Neural cell (in vitro differentiated cells): ENCODE results near the gene C1orf226. TPM values are rescaled to one million over a fixed set of nuclear protein-coding genes. Genes with fewer than 3 reads are reported as not detected.
"Not testable (repeated sequence)": the region's sequence is repeated elsewhere in the genome, so short reads cannot be mapped to it uniquely, and the experiment has no call there.

Experiments
- H2AFZ ChIP-seq: fragments of 200-600, 300-800 bp; sonication (generic), shearing (Covaris generic); 2 replicates; pipeline ENCODE4 v1.6.0; 2014; ENCODE audit warnings: low read depth, mild to moderate bottlenecking, antibody characterized with exemption, low read length, moderate library complexity
- H3F3A ChIP-seq: fragments of 200-600 bp; shearing (Covaris generic); 2 replicates; pipeline ENCODE4 v1.6.1; 2016; ENCODE audit warnings: mild to moderate bottlenecking, moderate library complexity, mixed read lengths, antibody characterized with exemption, low read length; ENCODE audit not compliant: insufficient read depth, poor library complexity, severe bottlenecking
- H3K27ac ChIP-seq: fragments of 200-600, 300-800 bp; sonication (generic), shearing (Covaris generic); 2 replicates; pipeline ENCODE4 v1.5.1; 2014; ENCODE audit warnings: mild to moderate bottlenecking, low read length, moderate library complexity
- H3K27me3 ChIP-seq: fragments of 300-800, 200-600 bp; sonication (generic), shearing (Covaris generic); 2 replicates; pipeline ENCODE4 v1.6.0; 2014; ENCODE audit warnings: mild to moderate bottlenecking, low read depth, low read length, moderate library complexity; ENCODE audit not compliant: insufficient read depth
- H3K36me3 ChIP-seq: fragments of 300-800, 200-600 bp; sonication (generic), shearing (Covaris generic); 2 replicates; pipeline ENCODE4 v1.5.1; 2014; ENCODE audit warnings: mild to moderate bottlenecking, antibody characterized with exemption, low read length, moderate library complexity; ENCODE audit not compliant: insufficient read depth
- H3K4me2 ChIP-seq: fragments of 300-800, 200-600 bp; sonication (generic), shearing (Covaris generic); 2 replicates; pipeline ENCODE4 v1.6.0; 2014; ENCODE audit warnings: mild to moderate bottlenecking, low read length
- H3K4me3 ChIP-seq: fragments of 300-800, 200-600 bp; sonication (generic), shearing (Covaris generic); 2 replicates; pipeline ENCODE4 v1.5.1; 2014; ENCODE audit warnings: mild to moderate bottlenecking, low read length, moderate library complexity
- H3K79me2 ChIP-seq: fragments of 200-600 bp; shearing (Covaris generic); replicated peaks from 2 replicates; pipeline ENCODE4 v1.6.0; 2014; ENCODE audit warnings: mild to moderate bottlenecking, low read length, moderate library complexity; ENCODE audit not compliant: insufficient read depth
- H3K9ac ChIP-seq: fragments of 300-800, 200-600 bp; sonication (generic), shearing (Covaris generic); 2 replicates; pipeline ENCODE4 v1.6.1; 2016; ENCODE audit warnings: mild to moderate bottlenecking, low read length, mixed read lengths
- H3K9me2 ChIP-seq: fragments of 200-600 bp; shearing (Covaris generic); 2 replicates; pipeline ENCODE4 v1.6.1; 2016; ENCODE audit warnings: mild to moderate bottlenecking, low read length, mixed read lengths; ENCODE audit not compliant: insufficient read depth
- H3K9me3 ChIP-seq: fragments of 200-600, 300-800 bp; sonication (generic), shearing (Covaris generic); 2 replicates; pipeline ENCODE4 v1.6.1; 2016; ENCODE audit warnings: mild to moderate bottlenecking, mixed run types, low read length, moderate library complexity, mixed read lengths
- H4K20me1 ChIP-seq: fragments of 200-600 bp; shearing (Covaris generic); 2 replicates; pipeline ENCODE4 v1.6.1; 2016; ENCODE audit warnings: mild to moderate bottlenecking, mixed run types; ENCODE audit not compliant: insufficient read depth
- CTCF ChIP-seq: fragments of 450-650 bp; IDR thresholded peaks from 2 replicates; pipeline ENCODE4 v1.5.1; 2014; ENCODE audit warnings: antibody characterized with exemption, mild to moderate bottlenecking, moderate library complexity; ENCODE audit not compliant: poor library complexity, severe bottlenecking
- EP300 ChIP-seq: fragments of 450-650 bp; conservative IDR thresholded peaks from 2 replicates; pipeline ENCODE4 v1.6.1; 2014; ENCODE audit warnings: antibody characterized with exemption, mild to moderate bottlenecking, moderate library complexity; ENCODE audit not compliant: poor library complexity, severe bottlenecking
- EZH2 ChIP-seq: fragments of 200-600, 300-800 bp; shearing (Covaris generic), sonication (generic); IDR thresholded peaks from 2 replicates; pipeline ENCODE4 v1.6.1; 2014; ENCODE audit warnings: antibody characterized with exemption, low read length, borderline replicate concordance, mild to moderate bottlenecking; ENCODE audit not compliant: insufficient read depth, poor library complexity, severe bottlenecking
- MXI1 ChIP-seq: fragments of 450-650 bp; conservative IDR thresholded peaks from 2 replicates; pipeline ENCODE4 v1.6.1; 2014; ENCODE audit warnings: antibody characterized with exemption, mild to moderate bottlenecking; ENCODE audit not compliant: poor library complexity, severe bottlenecking
- POLR2AphosphoS5 ChIP-seq: IDR thresholded peaks from 2 replicates; pipeline ENCODE4 v1.6.1; 2012
- RAD21 ChIP-seq: fragments of 450-650 bp; conservative IDR thresholded peaks from 2 replicates; pipeline ENCODE4 v1.6.1; 2014; ENCODE audit warnings: antibody characterized with exemption, mild to moderate bottlenecking, moderate library complexity
- REST ChIP-seq: IDR thresholded peaks from 2 replicates; pipeline ENCODE4 v1.6.1; 2012; ENCODE audit warnings: borderline replicate concordance
- SMC3 ChIP-seq: fragments of 450-650 bp; conservative IDR thresholded peaks from 2 replicates; pipeline ENCODE4 v1.6.1; 2014; ENCODE audit warnings: antibody characterized with exemption, mild to moderate bottlenecking, moderate library complexity; ENCODE audit not compliant: poor library complexity
- TAF1 ChIP-seq: IDR thresholded peaks from 2 replicates; pipeline ENCODE4 v1.6.1; 2012; ENCODE audit warnings: low read depth
- polyA plus RNA-seq: library from polyadenylated mRNA; depleted of rRNA; stranded (reverse); fragments of >200 nt; gene quantifications from 2 replicates; pipeline ENCODE4 v1.2.3, GENCODE V29; 2014

Gene C1orf226
- polyA plus RNA-seq, 1 donor from 2014 or later: 6.7 TPM

- H3F3A ChIP-seq: no peaks in the 10 kb centered on the region
- H3K4me3 ChIP-seq: no peak overlapping the region
- no peaks in the 10 kb centered on the region for H3K9me3 ChIP-seq
- H3K36me3 ChIP-seq: no peaks in the 10 kb centered on the region
- H3K9ac ChIP-seq: no peak overlapping the region
- H3K27me3 ChIP-seq: no peaks in the 10 kb centered on the region
- no peaks in the 10 kb centered on the region for H3K79me2 ChIP-seq
- no peak overlapping the region for H3K27ac ChIP-seq
- H4K20me1 ChIP-seq: no peaks in the 10 kb centered on the region
- no peaks in the 10 kb centered on the region for H3K9me2 ChIP-seq
- no peak for TF ChIP-seq EP300
- no peak for TF ChIP-seq EZH2
- no peak for TF ChIP-seq REST
- TF ChIP-seq CTCF: no peak
- no peak for TF ChIP-seq MXI1
- TF ChIP-seq RAD21: no peak
- no peak for TF ChIP-seq SMC3
- no peak for TF ChIP-seq TAF1
- TF ChIP-seq POLR2AphosphoS5: no peak
- no peak overlapping the region for H3K4me2 ChIP-seq
- H2AFZ ChIP-seq: no peak overlapping the region
Observed at GRCh38 chr1:162351246-162351842, 30.2 kb upstream of the C1orf226 start.

GRCh38 chr1:162351874-162352273, 29.7 kb upstream of the C1orf226 start:
- H3K4me3 ChIP-seq, H3K9ac ChIP-seq, H3K36me3 ChIP-seq: not testable (repeated sequence)

GRCh38 chr1:162353078-162353477, 28.4 kb upstream of the C1orf226 start:
- Histone ChIP-seq H3K9me2 (no peaks in the 10 kb centered on the region), H3K27me3 (no peaks in the 10 kb centered on the region)
- TF ChIP-seq CTCF (no peak), TAF1 (no peak), EZH2 (no peak), SMC3 (no peak), EP300 (no peak), REST (no peak), RAD21 (no peak), MXI1 (no peak), POLR2AphosphoS5 (no peak)

More at GRCh38 chr1:162351874-162352273, 29.7 kb upstream of the C1orf226 start:
- H4K20me1 ChIP-seq, H3K27ac ChIP-seq, H3K9me3 ChIP-seq, H3K4me2 ChIP-seq, H3K79me2 ChIP-seq, H3F3A ChIP-seq, H3K27me3 ChIP-seq, H2AFZ ChIP-seq, H3K9me2 ChIP-seq: not testable (repeated sequence)

More at GRCh38 chr1:162353078-162353477, 28.4 kb upstream of the C1orf226 start:
- Histone ChIP-seq H3K27ac (no peak overlapping the region), H3F3A (no peaks in the 10 kb centered on the region), H3K79me2 (no peaks in the 10 kb centered on the region), H3K9me3 (no peaks in the 10 kb centered on the region), H3K4me2 (no peak overlapping the region), H3K36me3 (peaks cover 6% of the 10 kb centered on the region), H3K4me3 (no peak overlapping the region), H2AFZ (no peak overlapping the region), H4K20me1 (no peaks in the 10 kb centered on the region), H3K9ac (no peak overlapping the region)
